ENCODE data around the gene RAMP1. TPM values are rescaled to one million over a fixed set of nuclear protein-coding genes. Genes with fewer than 3 reads are reported as not detected.

The RAMP1 gene
- total RNA-seq, 4 donors from 2014 or later: 1.5 to 5.6 (median 2.9) TPM; not detected in 1

GRCh38 chr2:237892478-237892877 is 33.1 kb downstream of the RAMP1 start:
- no peak for TF ChIP-seq CTCF (IDR thresholded peaks at IDR 0.05; ENCODE audit: low read depth)

- TF ChIP-seq CTCF (IDR thresholded peaks at IDR 0.05; ENCODE audit: low read depth): no peak
Measured at GRCh38 chr2:237892984-237893595, 33.7 kb downstream of the RAMP1 start.

GRCh38 chr2:237894396-237894979 is 35.1 kb downstream of the RAMP1 start:
- TF ChIP-seq CTCF (IDR thresholded peaks at IDR 0.05; ENCODE audit: low read depth): no peak

GRCh38 chr2:237894986-237895543 is 35.6 kb downstream of the RAMP1 start:
- TF ChIP-seq CTCF (IDR thresholded peaks at IDR 0.05; ENCODE audit: low read depth): no peak

GRCh38 chr2:237895544-237896506 is 36.4 kb downstream of the RAMP1 start:
- no peak for TF ChIP-seq CTCF (IDR thresholded peaks at IDR 0.05; ENCODE audit: low read depth)

- no peak for TF ChIP-seq CTCF (IDR thresholded peaks at IDR 0.05; ENCODE audit: low read depth)
Measured at GRCh38 chr2:237896507-237896892, 37.1 kb downstream of the RAMP1 start.

- TF ChIP-seq CTCF (IDR thresholded peaks at IDR 0.05; ENCODE audit: low read depth): no peak
Measured at GRCh38 chr2:237896956-237897355, 37.5 kb downstream of the RAMP1 start.

Data from subcutaneous adipose tissue (tissue), 4 donors.